H9 (cell line): Measurements from ENCODE around the gene ERCC6L. TPM values are rescaled to one million over a fixed set of nuclear protein-coding genes. Genes with fewer than 3 reads are reported as not detected.
A peak's percentile ranks its signal among the peaks of the same experiment; 100 is the strongest.

Experiments
- DNase-seq: peaks from one replicate; pipeline ENCODE4 v3.0.0-alpha.2; 2017
- H2AFZ ChIP-seq: one replicate; pipeline ENCODE4 v1.6.1; 2013; ENCODE audit warnings: mild to moderate bottlenecking, low read length, control low read depth, moderate library complexity
- H2AK5ac ChIP-seq: 2 replicates; pipeline ENCODE4 v1.6.1; 2013; ENCODE audit warnings: low read length, control low read depth, mixed read lengths; ENCODE audit not compliant: insufficient read length
- H2BK120ac ChIP-seq: one replicate; pipeline ENCODE4 v1.6.1; 2013; ENCODE audit warnings: low read depth, mild to moderate bottlenecking, low read length, control low read depth, inconsistent platforms; ENCODE audit not compliant: poor library complexity, severe bottlenecking
- H2BK12ac ChIP-seq: 2 replicates; pipeline ENCODE4 v1.6.1; 2013; ENCODE audit warnings: low read length, control low read depth, mixed read lengths, low read depth; ENCODE audit not compliant: insufficient read length
- H2BK15ac ChIP-seq: 2 replicates; pipeline ENCODE4 v1.6.1; 2013; ENCODE audit warnings: low read depth, low read length, control low read depth
- H2BK20ac ChIP-seq: one replicate; pipeline ENCODE4 v1.6.1; 2013; ENCODE audit warnings: low read depth, mild to moderate bottlenecking, low read length, control low read depth, inconsistent platforms; ENCODE audit not compliant: poor library complexity, severe bottlenecking
- H2BK5ac ChIP-seq: 2 replicates; pipeline ENCODE4 v1.6.1; 2013; ENCODE audit warnings: low read length, control low read depth, mixed read lengths; ENCODE audit not compliant: insufficient read length
- H3K14ac ChIP-seq: 2 replicates; pipeline ENCODE4 v1.6.1; 2013; ENCODE audit warnings: low read length, control low read depth; ENCODE audit not compliant: insufficient read depth
- H3K18ac ChIP-seq: 2 replicates; pipeline ENCODE4 v1.6.1; 2013; ENCODE audit warnings: low read depth, mild to moderate bottlenecking, mixed read lengths, low read length, control low read depth; ENCODE audit not compliant: insufficient read length
- H3K23ac ChIP-seq: 2 replicates; pipeline ENCODE4 v1.6.1; 2013; ENCODE audit warnings: low read length, control low read depth, mixed read lengths, low read depth; ENCODE audit not compliant: insufficient read length
- H3K23me2 ChIP-seq: 2 replicates; pipeline ENCODE4 v1.6.1; 2013; ENCODE audit warnings: low read depth, mild to moderate bottlenecking, mixed read lengths, low read length, control low read depth; ENCODE audit not compliant: insufficient read length, poor library complexity, severe bottlenecking
- H3K27ac ChIP-seq: 2 replicates; pipeline ENCODE4 v1.5.1; 2013; ENCODE audit warnings: low read length, control low read depth, mixed read lengths, low read depth; ENCODE audit not compliant: insufficient read length
- H3K27me3 ChIP-seq: 2 replicates; pipeline ENCODE4 v1.6.1; 2013; ENCODE audit warnings: low read length, control low read depth, inconsistent platforms; ENCODE audit not compliant: insufficient read depth
- H3K4ac ChIP-seq: 2 replicates; pipeline ENCODE4 v1.6.1; 2013; ENCODE audit warnings: low read depth, mild to moderate bottlenecking, control low read depth, inconsistent platforms, low read length, moderate library complexity
- H3K4me1 ChIP-seq: 2 replicates; pipeline ENCODE4 v1.6.1; 2013; ENCODE audit warnings: low read length, control low read depth, inconsistent platforms; ENCODE audit not compliant: insufficient read depth
- H3K4me2 ChIP-seq: 2 replicates; pipeline ENCODE4 v1.6.1; 2013; ENCODE audit warnings: low read length, control low read depth, mixed read lengths; ENCODE audit not compliant: insufficient read length, insufficient read depth
- H3K56ac ChIP-seq: 2 replicates; pipeline ENCODE4 v1.6.1; 2013; ENCODE audit warnings: low read depth, mild to moderate bottlenecking, mixed read lengths, low read length, control low read depth; ENCODE audit not compliant: insufficient read length
- H3K79me1 ChIP-seq: 2 replicates; pipeline ENCODE4 v1.6.1; 2013; ENCODE audit warnings: low read depth, mild to moderate bottlenecking, moderate library complexity, low read length, control low read depth, inconsistent platforms; ENCODE audit not compliant: insufficient read depth, poor library complexity, severe bottlenecking
- H3K79me2 ChIP-seq: 2 replicates; pipeline ENCODE4 v1.6.1; 2013; ENCODE audit warnings: low read length, control low read depth, inconsistent platforms; ENCODE audit not compliant: insufficient read depth
- H3K9ac ChIP-seq: 2 replicates; pipeline ENCODE4 v1.6.1; 2013; ENCODE audit warnings: low read length, control low read depth, mixed read lengths; ENCODE audit not compliant: insufficient read length; ENCODE audit errors: extremely low read depth
- H3K9me3 ChIP-seq: one replicate; pipeline ENCODE4 v1.6.1; 2013; ENCODE audit warnings: low read depth, low read length, inconsistent platforms; ENCODE audit not compliant: control insufficient read depth
- H3T11ph ChIP-seq: one replicate; pipeline ENCODE4 v1.6.1; 2013; ENCODE audit warnings: mild to moderate bottlenecking, low read length, control low read depth, inconsistent platforms
- H4K20me1 ChIP-seq: one replicate; pipeline ENCODE4 v1.6.1; 2013; ENCODE audit not compliant: control insufficient read depth, insufficient read length, insufficient read depth
- H4K5ac ChIP-seq: 2 replicates; pipeline ENCODE4 v1.6.1; 2013; ENCODE audit warnings: low read depth, mild to moderate bottlenecking, mixed read lengths, low read length, control low read depth; ENCODE audit not compliant: insufficient read length
- H4K8ac ChIP-seq: replicated peaks from 2 replicates; pipeline ENCODE4 v1.6.1; 2013; ENCODE audit warnings: low read length, control low read depth, mixed read lengths, low read depth; ENCODE audit not compliant: insufficient read length
- H4K91ac ChIP-seq: 2 replicates; pipeline ENCODE4 v1.6.1; 2013; ENCODE audit warnings: low read depth, mild to moderate bottlenecking, moderate library complexity, mixed read lengths, low read length, control low read depth; ENCODE audit not compliant: insufficient read length
- H3K27ac Mint-ChIP-seq, 3 experiments: 2 replicates in 2 of 3; 3 replicates in 1 of 3; pipeline ENCODE4 v1.8.0; 2020 to 2021; ENCODE audit warnings: mixed read lengths in 3 of 3, mild to moderate bottlenecking in 1 of 3, moderate library complexity in 1 of 3
- H3K27me3 Mint-ChIP-seq: 2 replicates; pipeline ENCODE4 v1.8.0; 2021; ENCODE audit warnings: low read depth, mild to moderate bottlenecking, moderate library complexity, mixed read lengths
- H3K36me3 Mint-ChIP-seq, 3 experiments: 2 replicates in 2 of 3; 3 replicates in 1 of 3; pipeline ENCODE4 v1.8.0; 2020 to 2021; ENCODE audit warnings: low read depth in 3 of 3, mixed read lengths in 3 of 3; ENCODE audit not compliant: insufficient read depth in 1 of 3
- H3K4me1 Mint-ChIP-seq, 2 experiments: 2 replicates each; pipeline ENCODE4 v1.8.0; 2020; ENCODE audit warnings: mixed read lengths in 2 of 2
- H3K4me3 Mint-ChIP-seq, 2 experiments: 2 replicates in 1 of 2; 3 replicates in 1 of 2; pipeline ENCODE4 v1.8.0; 2020 to 2021; ENCODE audit warnings: mild to moderate bottlenecking in 2 of 2, mixed read lengths in 2 of 2, moderate library complexity in 1 of 2
- H3K9me3 Mint-ChIP-seq, 2 experiments: 2 replicates in 1 of 2; 3 replicates in 1 of 2; pipeline ENCODE4 v1.8.0; 2020; ENCODE audit warnings: mild to moderate bottlenecking in 2 of 2, mixed read lengths in 2 of 2, moderate library complexity in 1 of 2
- CTCF ChIP-seq: fragments of 200-600 bp; sonication (generic); conservative IDR thresholded peaks from 3 replicates; pipeline ENCODE4 v1.8.0; 2021; ENCODE audit warnings: antibody characterized with exemption, mild to moderate bottlenecking
- WGBS: extraction: QIAGEN DNeasy Blood & Tissue Kit; methylation state at CpG from one replicate; pipeline ENCODE4 v1.1.7; 2013; ENCODE audit warnings: missing lambda C conversion rate, low lambda C conversion rate, mixed read lengths; ENCODE audit not compliant: insufficient read length; ENCODE audit errors: extremely low coverage; 5-methylcytosine and 5-hydroxymethylcytosine counted together
- long read RNA-seq: library from polyadenylated mRNA; unstranded; transcript quantifications from one replicate; pipeline ENCODE4 v2.0.0, GENCODE V29; 2020
- total RNA-seq: library from RNA; stranded (reverse); gene quantifications from 2 replicates; pipeline ENCODE4 v1.2.1, GENCODE V29; 2021

Gene ERCC6L
- total RNA-seq, result 18.1 and 19.7 TPM in 2 replicates
- long read RNA-seq, full-length matches to known transcripts, result 110 of 117 reads
- long read RNA-seq, partial matches to known transcripts, result 0 of 117 reads
- long read RNA-seq, other reads (novel, unspliced or antisense), result 7 of 117 reads

GRCh38 chrX:72238721-72239475 is at the start of gene ERCC6L:
Gene ERCC6L, minus strand, starts transcription at chrX:72239027. Its CDS starts 116 bp downstream, at chrX:72238911.
- Histone ChIP-seq H2BK12ac (no peak within 1 kb of the TSS), H4K5ac (no peak within 1 kb of the TSS), H3K27me3 (no peaks in the 10 kb centered on the region), H3K79me2 (peaks cover 4% of the 10 kb centered on the region; the same call in 1 of the 2 replicates), H3K18ac (peak within 1 kb of the TSS; percentile 56), H3T11ph (no peak within 1 kb of the TSS), H3K4me1 (no peaks in the 10 kb centered on the region), H2BK15ac (no peak within 1 kb of the TSS), H3K14ac (peak within 1 kb of the TSS; percentile 59; the same call in 1 of the 2 replicates), H2AK5ac (no peak within 1 kb of the TSS), H3K9ac (peak within 1 kb of the TSS; percentile 82), H3K23ac (no peak within 1 kb of the TSS), H3K9me3 (peaks cover 12% of the 10 kb centered on the region), H4K20me1 (no peaks in the 10 kb centered on the region), H3K4ac (no peak within 1 kb of the TSS), H2BK20ac (no peak within 1 kb of the TSS), H3K23me2 (peaks cover 3% of the 10 kb centered on the region), H4K8ac (no peak within 1 kb of the TSS), H2BK120ac (no peak within 1 kb of the TSS), H3K56ac (no peak within 1 kb of the TSS), H2AFZ (no peak within 1 kb of the TSS), H3K27ac (no peak within 1 kb of the TSS), H3K4me2 (peak within 1 kb of the TSS; percentile 44), H2BK5ac (no peak within 1 kb of the TSS), H4K91ac (no peak within 1 kb of the TSS), H3K79me1 (no peaks in the 10 kb centered on the region)
- Mint-ChIP-seq H3K27ac (peak within 1 kb of the TSS in 2 of 3 experiments; percentile 88 to 97; a peak in 6 of 7 replicates), H3K27me3 (no peaks in the 10 kb centered on the region), H3K36me3 (peaks cover 25 to 37% (median 31%) of the 10 kb centered on the region in 3 experiments), H3K9me3 (peaks cover 64 to 76% of the 10 kb centered on the region in 2 experiments), H3K4me1 (peaks cover 0 to 6% of the 10 kb centered on the region in 2 experiments; a peak in 2 of 4 replicates), H3K4me3 (peak within 1 kb of the TSS; percentile 83 to 89)
- DNase-seq, result peak; percentile 92
- no CpG with 5 or more reads among the region's 59 CpGs for WGBS
- no peak for TF ChIP-seq CTCF
